GM18520 (cell line): ENCODE measurements around the gene POLR2C.

ENCODE experiments used
- ATAC-seq: cut with Tn5 transposase; IDR thresholded peaks from one replicate; pipeline ENCODE4 v1.9.1; 2021; ENCODE audit not compliant: unreplicated experiment

The POLR2C gene

DNA sequence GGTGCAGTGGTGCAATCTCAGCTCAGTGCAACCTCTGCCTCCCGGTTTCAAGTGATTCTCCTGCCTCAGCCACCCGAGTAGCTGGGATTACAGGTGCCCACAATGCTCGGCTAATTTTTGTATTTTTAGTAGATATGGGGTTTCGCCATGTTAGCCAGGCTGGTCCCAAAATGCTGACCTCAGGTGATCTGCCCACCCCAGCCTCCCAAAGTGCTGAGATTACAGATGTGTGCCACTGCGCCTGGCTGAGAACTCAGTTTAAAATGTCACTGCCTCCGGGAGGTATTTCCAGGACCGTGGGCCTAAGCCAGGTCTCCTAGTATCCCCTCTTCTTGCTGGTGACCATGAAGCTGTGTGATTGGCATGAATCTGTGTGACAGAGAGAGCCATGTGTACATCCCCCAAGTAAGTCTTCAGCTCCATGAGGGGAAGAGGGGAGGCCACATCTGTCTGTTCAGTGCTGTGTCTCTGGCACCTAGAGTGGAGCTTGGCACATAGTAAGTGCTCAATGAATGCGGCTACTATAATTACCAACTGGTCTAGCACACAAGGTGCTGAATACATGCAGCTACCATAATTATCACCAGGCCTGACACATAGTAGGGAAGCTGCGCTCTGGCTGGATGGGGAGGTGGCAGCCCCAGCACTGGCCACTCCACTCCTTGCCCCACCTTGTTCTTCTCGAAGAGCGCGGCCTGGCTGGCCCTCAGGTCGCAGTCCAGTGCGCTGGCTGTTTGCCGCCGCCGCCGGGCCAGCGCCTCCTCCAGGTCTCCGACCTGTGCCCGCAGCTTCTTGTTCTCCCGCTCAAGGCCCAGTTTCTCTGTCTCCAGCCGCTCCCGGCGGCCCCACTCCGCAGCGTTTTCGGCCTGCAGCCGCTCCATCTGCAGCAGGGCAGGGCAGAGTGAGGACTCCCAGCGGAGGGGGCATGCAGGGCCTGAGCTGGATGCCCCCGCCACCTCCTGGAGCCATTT, 55.2 kb downstream of the POLR2C start:
- no peak for ATAC-seq

DNA sequence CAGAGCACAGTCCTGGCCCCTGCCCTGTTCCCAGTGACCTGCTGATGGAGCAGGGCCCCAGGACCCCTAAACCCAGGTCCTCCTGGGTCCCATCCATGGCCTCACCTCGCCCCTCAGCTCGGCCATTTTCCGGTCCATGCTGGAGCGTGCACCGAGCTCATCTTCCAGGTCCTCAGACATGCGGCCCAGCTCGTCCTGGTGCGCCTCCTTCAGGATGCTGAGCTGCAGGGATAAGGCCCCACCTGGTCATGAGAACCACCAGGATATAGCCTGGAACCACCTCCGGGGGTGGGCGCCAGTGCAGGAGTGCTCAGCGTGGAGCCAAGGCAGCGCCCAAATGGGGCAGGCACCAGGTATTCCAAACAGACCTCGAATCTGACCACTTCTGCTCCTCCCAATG, 56.0 kb downstream of the POLR2C start:
- no peak for ATAC-seq

DNA sequence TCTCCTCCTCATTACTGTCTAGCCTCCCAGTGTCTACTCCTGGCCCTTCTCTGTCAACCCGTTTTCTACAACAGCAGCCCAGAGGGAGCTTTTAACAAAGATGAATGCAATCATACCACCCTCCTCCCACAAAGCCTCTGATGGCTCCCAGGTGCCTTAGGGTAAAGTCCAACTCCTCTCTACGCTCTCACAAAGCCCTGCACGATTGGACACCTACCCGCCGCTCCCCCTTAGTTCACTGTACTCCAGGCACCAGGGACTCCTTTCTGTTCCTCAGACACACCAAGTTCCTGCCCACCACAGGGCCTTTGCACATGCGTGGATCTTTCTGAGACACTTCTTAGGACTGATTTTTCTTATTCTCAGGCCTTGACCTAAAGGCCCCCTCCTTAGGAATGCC, 56.4 kb downstream of the POLR2C start:
- ATAC-seq = no peak

DNA sequence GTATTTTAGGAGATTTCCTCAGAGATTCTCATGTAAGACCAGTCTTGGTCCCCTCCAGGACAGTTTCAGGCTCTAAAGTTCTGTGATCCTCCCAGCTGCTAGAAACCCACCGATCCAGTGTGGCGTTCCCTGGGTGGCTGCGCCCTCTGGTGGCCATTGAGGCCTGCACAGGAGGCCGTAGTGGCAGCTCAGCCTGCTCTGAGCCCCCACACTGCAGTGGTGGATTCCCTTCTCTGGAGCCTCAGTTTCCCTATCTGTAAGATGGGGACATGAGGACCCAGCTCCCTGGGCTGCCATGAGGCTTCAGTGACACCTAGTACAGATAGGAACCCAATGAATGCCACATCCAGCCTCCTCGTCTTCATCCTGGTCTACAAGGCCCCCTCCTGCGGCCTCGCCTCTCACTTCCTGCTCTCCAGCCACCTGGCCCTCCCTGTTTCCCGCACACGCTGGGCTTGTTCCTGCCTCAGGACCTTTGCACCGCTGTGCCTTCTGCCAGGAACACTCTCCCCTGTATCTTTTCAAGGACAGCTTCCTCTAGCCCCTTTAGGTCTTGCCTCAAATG, 57.4 kb downstream of the POLR2C start:
- ATAC-seq = peak; percentile 45
